Hepatocyte (in vitro differentiated cells): Measurements from ENCODE around the gene DPPA4.

Source experiments
- CTCF ChIP-seq: fragments of 200-600 bp; sonication (generic); IDR thresholded peaks from 2 replicates; pipeline ENCODE4 v1.5.1; 2016; ENCODE audit warnings: antibody characterized with exemption, mild to moderate bottlenecking; ENCODE audit not compliant: poor library complexity
- EZH2 ChIP-seq: fragments of 200-600 bp; sonication (generic); IDR thresholded peaks from 2 replicates; pipeline ENCODE4 v1.6.1; 2016; ENCODE audit warnings: antibody characterized with exemption, mild to moderate bottlenecking, borderline replicate concordance
- EZH2phosphoT487 ChIP-seq: fragments of 200-600 bp; sonication (generic); IDR thresholded peaks from one replicate; pipeline ENCODE4 v1.6.1; 2018; ENCODE audit warnings: antibody characterized with exemption, mild to moderate bottlenecking, low read depth, moderate library complexity; ENCODE audit not compliant: unreplicated experiment, severe bottlenecking

GRCh38 chr3:109385442-109386318 is 48.3 kb upstream of the DPPA4 start:
- TF ChIP-seq CTCF (no peak), EZH2 (no peak), EZH2phosphoT487 (no peak)
